Measurements from ENCODE around the gene TNS1.

Gene TNS1

GRCh38 chr2:218003281-218003944, 618 bp upstream of the TNS1 start:
- Histone ChIP-seq H3K36me3 (ENCODE audit: insufficient read depth, low read length) (no peaks in the 10 kb centered on the region), H3K9me3 (replicated peaks; ENCODE audit: low read length) (no peaks in the 10 kb centered on the region), H3K4me2 (ENCODE audit: low read length) (peak overlapping the region; percentile 63), H3K4me1 (ENCODE audit: control insufficient read depth, insufficient read depth, low read length) (peaks cover 73% of the 10 kb centered on the region), H3K9ac (ENCODE audit: low read depth, low read length) (peak overlapping the region; percentile 33), H3K4me3 (ENCODE audit: low read length) (peak overlapping the region; percentile 9), H3K27me3 (ENCODE audit: control insufficient read depth, insufficient read depth, low read length) (no peaks in the 10 kb centered on the region)

- Histone ChIP-seq H3K4me1 (ENCODE audit: control insufficient read depth, insufficient read depth, low read length) (peaks cover 62% of the 10 kb centered on the region), H3K9ac (ENCODE audit: low read depth, low read length) (peak overlapping the region; percentile 18), H3K4me2 (ENCODE audit: low read length) (peak overlapping the region; percentile 63), H3K36me3 (ENCODE audit: insufficient read depth, low read length) (no peaks in the 10 kb centered on the region), H3K4me3 (ENCODE audit: low read length) (peak overlapping the region; percentile 24), H3K9me3 (replicated peaks; ENCODE audit: low read length) (no peaks in the 10 kb centered on the region), H3K27me3 (ENCODE audit: control insufficient read depth, insufficient read depth, low read length) (no peaks in the 10 kb centered on the region)
Measured at GRCh38 chr2:218002143-218002844, 501 bp downstream of the TNS1 start.

- H3K4me3 ChIP-seq (ENCODE audit: low read length), result no peak overlapping the region
- no peaks in the 10 kb centered on the region for H3K27me3 ChIP-seq (ENCODE audit: control insufficient read depth, insufficient read depth, low read length)
- peaks cover 61% of the 10 kb centered on the region for H3K4me1 ChIP-seq (ENCODE audit: control insufficient read depth, insufficient read depth, low read length)
- peak overlapping the region; percentile 54 for H3K4me2 ChIP-seq (ENCODE audit: low read length)
- no peaks in the 10 kb centered on the region for H3K9me3 ChIP-seq (replicated peaks; ENCODE audit: low read length)
- no peaks in the 10 kb centered on the region for H3K36me3 ChIP-seq (ENCODE audit: insufficient read depth, low read length)
- no peak overlapping the region for H3K9ac ChIP-seq (ENCODE audit: low read depth, low read length)
Measured at GRCh38 chr2:218001629-218002028, 1.2 kb downstream of the TNS1 start.

DNA sequence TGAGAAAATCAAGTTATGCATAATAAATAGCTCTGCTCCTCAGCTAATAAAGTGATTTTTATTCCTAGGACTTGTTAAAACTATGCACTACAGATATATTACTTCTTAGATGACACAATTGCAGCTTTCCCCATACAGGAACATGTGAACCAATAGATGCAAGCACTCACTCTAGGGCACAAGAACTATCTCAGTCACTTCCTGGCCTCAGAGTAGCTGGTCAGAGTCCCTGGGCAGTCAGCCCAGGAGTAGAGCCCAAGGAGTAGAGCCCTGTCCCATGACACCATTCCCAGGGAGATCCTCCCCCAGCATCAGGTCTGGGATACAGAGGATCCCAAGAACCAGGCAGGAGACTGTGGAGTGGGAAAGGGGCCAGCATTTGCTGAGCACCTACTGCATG, 2.7 kb downstream of the TNS1 start:
- Histone ChIP-seq H3K4me1 (ENCODE audit: control insufficient read depth, insufficient read depth, low read length) (peaks cover 61% of the 10 kb centered on the region), H3K9me3 (replicated peaks; ENCODE audit: low read length) (no peaks in the 10 kb centered on the region), H3K9ac (ENCODE audit: low read depth, low read length) (no peak overlapping the region), H3K4me2 (ENCODE audit: low read length) (no peak overlapping the region), H3K4me3 (ENCODE audit: low read length) (no peak overlapping the region), H3K36me3 (ENCODE audit: insufficient read depth, low read length) (no peaks in the 10 kb centered on the region), H3K27me3 (ENCODE audit: control insufficient read depth, insufficient read depth, low read length) (no peaks in the 10 kb centered on the region)

DNA sequence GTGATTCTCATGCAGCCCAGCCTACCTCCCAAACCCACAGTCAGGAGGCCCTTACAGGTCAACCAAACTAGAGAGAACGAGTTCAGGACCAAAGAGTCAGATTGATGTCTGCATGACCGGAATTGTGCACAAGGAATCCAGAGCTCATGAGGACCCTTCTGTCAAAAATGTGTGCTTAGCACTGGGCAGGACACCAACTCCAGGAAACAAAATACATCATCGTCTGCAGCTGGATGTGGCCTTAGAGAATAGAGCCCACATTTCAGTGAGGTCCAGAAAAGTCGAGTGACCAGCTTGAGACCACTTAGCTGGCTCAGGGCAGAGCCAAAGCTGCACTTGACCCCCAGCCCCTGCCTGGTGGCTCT, 3.2 kb downstream of the TNS1 start:
- no peak overlapping the region for H3K4me2 ChIP-seq (ENCODE audit: low read length)
- no peaks in the 10 kb centered on the region for H3K27me3 ChIP-seq (ENCODE audit: control insufficient read depth, insufficient read depth, low read length)
- peaks cover 61% of the 10 kb centered on the region for H3K4me1 ChIP-seq (ENCODE audit: control insufficient read depth, insufficient read depth, low read length)
- H3K9ac ChIP-seq (ENCODE audit: low read depth, low read length), result no peak overlapping the region
- H3K4me3 ChIP-seq (ENCODE audit: low read length), result no peak overlapping the region
- H3K36me3 ChIP-seq (ENCODE audit: insufficient read depth, low read length), result no peaks in the 10 kb centered on the region
- no peaks in the 10 kb centered on the region for H3K9me3 ChIP-seq (replicated peaks; ENCODE audit: low read length)

DNA sequence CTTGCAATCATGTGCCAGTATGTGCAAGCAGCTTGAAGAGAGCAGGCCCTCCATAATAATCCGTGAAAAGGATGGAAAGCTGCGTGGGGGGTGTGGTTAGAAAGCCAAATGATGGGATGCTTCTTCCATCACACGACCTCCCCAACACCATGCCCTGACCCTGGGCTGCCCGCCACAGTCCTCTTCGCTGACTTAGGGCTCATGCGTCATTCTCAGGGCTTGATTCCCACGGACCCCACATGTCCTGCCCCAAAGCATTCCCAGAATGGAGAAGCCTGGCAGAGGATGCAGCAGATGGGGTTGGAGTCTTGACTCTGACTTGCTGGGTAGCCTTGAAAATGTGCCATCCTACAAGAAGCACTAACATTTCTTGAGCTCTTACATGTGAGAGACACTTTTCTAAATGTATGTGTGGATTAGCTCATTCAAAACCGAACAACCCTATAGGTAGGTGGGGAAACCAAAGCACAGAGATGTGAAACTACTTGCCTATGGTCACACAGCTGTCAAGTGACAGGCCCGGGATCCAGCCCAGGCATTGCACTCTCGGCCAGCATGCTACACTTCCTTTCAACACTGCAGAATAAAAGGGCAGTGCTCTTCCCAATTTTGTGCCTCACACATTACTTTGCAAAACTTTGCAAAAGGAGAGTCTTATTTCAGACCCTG, 3.7 kb downstream of the TNS1 start:
- Histone ChIP-seq H3K9me3 (replicated peaks; ENCODE audit: low read length) (no peaks in the 10 kb centered on the region), H3K27me3 (ENCODE audit: control insufficient read depth, insufficient read depth, low read length) (no peaks in the 10 kb centered on the region), H3K4me3 (ENCODE audit: low read length) (no peak overlapping the region), H3K4me1 (ENCODE audit: control insufficient read depth, insufficient read depth, low read length) (peaks cover 61% of the 10 kb centered on the region), H3K9ac (ENCODE audit: low read depth, low read length) (no peak overlapping the region), H3K4me2 (ENCODE audit: low read length) (no peak overlapping the region), H3K36me3 (ENCODE audit: insufficient read depth, low read length) (no peaks in the 10 kb centered on the region)

DNA sequence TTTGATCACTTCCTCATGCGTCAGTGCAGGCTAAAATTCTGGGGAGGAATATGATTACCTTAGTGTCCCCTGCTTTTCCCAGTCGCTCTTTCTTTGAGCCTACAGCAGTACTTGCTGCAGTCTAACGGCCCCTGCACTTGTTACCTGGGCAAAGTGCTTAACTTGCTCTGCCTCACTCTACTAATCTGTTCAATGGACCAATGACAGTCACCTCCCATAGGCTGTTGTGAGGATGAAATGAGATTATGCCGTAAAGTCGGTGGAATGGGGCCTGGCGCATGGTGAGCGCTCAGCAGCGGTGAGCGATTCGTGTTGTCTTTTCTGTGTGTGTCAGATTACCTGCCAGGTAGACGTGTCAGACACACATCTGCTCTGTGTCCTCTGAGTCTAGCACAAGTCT, 5.3 kb downstream of the TNS1 start:
- H3K4me1 ChIP-seq (ENCODE audit: control insufficient read depth, insufficient read depth, low read length), result peaks cover 53% of the 10 kb centered on the region
- H3K4me2 ChIP-seq (ENCODE audit: low read length), result no peak overlapping the region
- H3K4me3 ChIP-seq (ENCODE audit: low read length), result no peak overlapping the region
- H3K9me3 ChIP-seq (replicated peaks; ENCODE audit: low read length), result no peaks in the 10 kb centered on the region
- H3K27me3 ChIP-seq (ENCODE audit: control insufficient read depth, insufficient read depth, low read length), result no peaks in the 10 kb centered on the region
- H3K9ac ChIP-seq (ENCODE audit: low read depth, low read length), result no peak overlapping the region
- no peaks in the 10 kb centered on the region for H3K36me3 ChIP-seq (ENCODE audit: insufficient read depth, low read length)

GRCh38 chr2:217996361-217996760, 6.4 kb downstream of the TNS1 start:
- no peaks in the 10 kb centered on the region for H3K36me3 ChIP-seq (ENCODE audit: insufficient read depth, low read length)
- no peaks in the 10 kb centered on the region for H3K27me3 ChIP-seq (ENCODE audit: control insufficient read depth, insufficient read depth, low read length)
- no peaks in the 10 kb centered on the region for H3K9me3 ChIP-seq (replicated peaks; ENCODE audit: low read length)
- peaks cover 46% of the 10 kb centered on the region for H3K4me1 ChIP-seq (ENCODE audit: control insufficient read depth, insufficient read depth, low read length)
- H3K9ac ChIP-seq (ENCODE audit: low read depth, low read length), result no peak overlapping the region
- peak overlapping the region; percentile 62 for H3K4me2 ChIP-seq (ENCODE audit: low read length)
- no peak overlapping the region for H3K4me3 ChIP-seq (ENCODE audit: low read length)

DNA sequence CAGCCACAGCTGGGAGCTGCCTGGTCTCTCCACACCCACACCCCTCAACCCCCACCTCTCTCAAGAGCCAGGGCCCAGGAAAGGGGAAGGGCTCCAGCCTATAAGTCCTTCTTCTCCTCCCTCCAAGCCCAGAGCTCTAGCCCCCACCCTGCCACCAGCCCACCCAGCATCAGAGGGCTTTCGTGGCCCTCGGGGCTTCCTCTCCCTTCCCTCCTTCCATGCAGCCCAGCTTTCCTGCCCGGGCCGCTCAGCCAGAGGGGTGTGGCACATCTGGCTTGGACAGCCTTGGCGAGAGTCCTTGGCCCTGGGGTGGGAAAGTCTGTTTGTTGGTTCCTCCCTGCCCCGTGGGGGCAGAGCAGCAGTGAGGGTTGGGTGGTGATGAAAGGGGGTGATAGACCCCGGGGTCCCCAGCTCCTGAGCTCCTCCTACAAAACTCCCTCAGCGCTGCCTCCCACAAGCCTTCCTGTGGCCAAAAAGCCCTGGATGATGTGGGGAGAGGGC, 7.0 kb downstream of the TNS1 start:
- H3K4me1 ChIP-seq (ENCODE audit: control insufficient read depth, insufficient read depth, low read length), result peaks cover 46% of the 10 kb centered on the region
- H3K36me3 ChIP-seq (ENCODE audit: insufficient read depth, low read length), result no peaks in the 10 kb centered on the region
- no peaks in the 10 kb centered on the region for H3K27me3 ChIP-seq (ENCODE audit: control insufficient read depth, insufficient read depth, low read length)
- H3K9me3 ChIP-seq (replicated peaks; ENCODE audit: low read length), result no peaks in the 10 kb centered on the region
- H3K9ac ChIP-seq (ENCODE audit: low read depth, low read length), result no peak overlapping the region
- peak overlapping the region; percentile 62 for H3K4me2 ChIP-seq (ENCODE audit: low read length)
- H3K4me3 ChIP-seq (ENCODE audit: low read length), result no peak overlapping the region

DNA sequence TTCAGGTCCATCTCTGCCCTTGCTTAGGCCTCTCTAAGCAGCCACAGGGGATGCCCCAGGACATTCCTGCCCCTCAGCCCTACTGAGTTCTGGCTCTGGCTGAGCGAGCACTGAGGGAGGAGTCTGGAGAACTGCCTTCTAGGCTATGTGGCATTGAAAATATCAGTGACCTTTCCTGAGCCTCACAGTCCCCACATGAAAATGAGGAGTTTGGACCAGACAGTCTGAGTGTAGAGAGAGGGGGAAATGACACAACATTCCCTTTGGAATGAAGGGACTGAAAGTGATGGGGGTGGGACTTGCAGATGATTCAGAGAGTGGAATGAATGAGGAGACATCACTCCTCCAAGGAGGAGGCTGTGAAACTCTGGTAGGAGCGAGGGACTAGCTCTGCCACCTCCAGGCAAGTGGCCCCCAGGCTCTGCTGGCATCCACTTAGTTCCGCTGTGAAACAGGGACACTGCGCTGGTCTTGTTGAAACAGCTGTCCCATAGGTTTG, 8.0 kb downstream of the TNS1 start:
- peaks cover 40% of the 10 kb centered on the region for H3K4me1 ChIP-seq (ENCODE audit: control insufficient read depth, insufficient read depth, low read length)
- H3K4me2 ChIP-seq (ENCODE audit: low read length), result peak overlapping the region; percentile 62
- H3K9ac ChIP-seq (ENCODE audit: low read depth, low read length), result peak overlapping the region; percentile 53
- no peaks in the 10 kb centered on the region for H3K36me3 ChIP-seq (ENCODE audit: insufficient read depth, low read length)
- H3K9me3 ChIP-seq (replicated peaks; ENCODE audit: low read length), result no peaks in the 10 kb centered on the region
- no peak overlapping the region for H3K4me3 ChIP-seq (ENCODE audit: low read length)
- H3K27me3 ChIP-seq (ENCODE audit: control insufficient read depth, insufficient read depth, low read length), result no peaks in the 10 kb centered on the region

- H3K27me3 ChIP-seq (ENCODE audit: control insufficient read depth, insufficient read depth, low read length), result no peaks in the 10 kb centered on the region
- peak overlapping the region; percentile 53 for H3K9ac ChIP-seq (ENCODE audit: low read depth, low read length)
- peaks cover 39% of the 10 kb centered on the region for H3K4me1 ChIP-seq (ENCODE audit: control insufficient read depth, insufficient read depth, low read length)
- no peaks in the 10 kb centered on the region for H3K36me3 ChIP-seq (ENCODE audit: insufficient read depth, low read length)
- H3K9me3 ChIP-seq (replicated peaks; ENCODE audit: low read length), result no peaks in the 10 kb centered on the region
- H3K4me3 ChIP-seq (ENCODE audit: low read length), result no peak overlapping the region
- no peak overlapping the region for H3K4me2 ChIP-seq (ENCODE audit: low read length)
Measured at GRCh38 chr2:217993817-217994463, 8.9 kb downstream of the TNS1 start.
